GM21528 (cell line): ENCODE data around the gene GMIP.

Experiments
- ATAC-seq: cut with Tn5 transposase; IDR thresholded peaks from one replicate; pipeline ENCODE4 v1.9.1; 2021; ENCODE audit warnings: mild to moderate bottlenecking, moderate library complexity; ENCODE audit not compliant: unreplicated experiment, low FRiP score

The GMIP gene

GRCh38 chr19:19579533-19580361 is 63.7 kb downstream of the GMIP start:
- no peak for ATAC-seq
